ENCODE results near the gene RCAN1. TPM values are rescaled to one million over a fixed set of nuclear protein-coding genes. Genes with fewer than 3 reads are reported as not detected.

The RCAN1 gene
- total and polyA plus RNA-seq, 2 of the 8 experiments (the other 6 are each of a cell fraction or from before 2014, with no cell fraction given) = 1.7 to 6.4 TPM

DNA sequence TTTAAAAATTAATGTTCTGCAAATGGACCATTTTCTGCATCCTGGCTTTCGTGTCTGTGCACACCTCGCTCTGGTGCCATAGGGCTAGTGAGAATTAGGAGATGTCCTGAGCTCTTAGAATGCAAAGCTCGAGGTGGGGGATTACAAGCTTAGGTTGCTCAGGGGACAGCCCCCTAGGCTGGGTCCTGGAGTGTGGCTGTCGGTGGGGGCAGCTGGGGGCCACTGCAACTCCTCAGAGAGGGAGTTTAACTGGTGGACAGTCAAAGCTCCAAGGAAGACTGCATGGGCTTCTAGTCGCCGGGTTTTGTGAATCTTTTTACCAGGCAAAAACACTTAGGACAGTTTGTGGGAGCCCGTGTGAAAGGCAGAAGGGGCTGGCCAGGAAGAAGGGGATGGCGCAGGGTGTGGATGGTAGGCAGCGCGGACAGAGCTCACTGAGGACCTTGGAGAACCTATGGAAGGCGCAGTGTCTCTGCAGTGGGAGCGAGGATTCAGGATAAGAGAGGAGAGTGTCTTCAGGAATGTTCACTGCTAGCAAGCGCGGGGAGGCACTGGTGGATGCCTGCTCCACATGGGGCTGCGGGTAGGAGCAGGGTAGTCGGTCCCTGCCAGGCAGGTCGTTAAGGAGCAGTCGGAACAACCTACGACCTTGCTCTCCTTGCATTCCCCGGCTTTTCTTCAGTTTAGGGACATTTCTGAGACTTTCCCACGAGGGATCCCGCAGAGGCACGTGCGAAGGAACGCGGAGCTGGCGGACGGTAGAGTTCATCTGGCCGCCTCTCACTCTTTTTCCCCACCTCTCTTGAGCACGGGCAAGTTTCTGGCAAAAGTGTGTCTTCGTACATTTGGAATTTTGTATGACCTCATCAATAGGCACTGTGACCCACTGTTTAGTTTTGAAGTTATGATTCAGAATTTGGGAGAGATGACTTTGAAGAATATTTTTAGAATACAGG is 90.0 kb downstream of the RCAN1 start (continued):
- TF ChIP-seq TAF7 (optimal IDR thresholded peaks at IDR 0.05; ENCODE audit: borderline replicate concordance, low read depth, low read length) (no peak), RNF2 (IDR thresholded peaks at IDR 0.05; ENCODE audit: borderline replicate concordance, low read depth, low read length, missing control alignments, poor library complexity, severe bottlenecking) (no peak), CTBP2 (IDR thresholded peaks at IDR 0.05; ENCODE audit: borderline replicate concordance, insufficient read depth, insufficient read length, low read length) (no peak), HDAC2 (IDR thresholded peaks at IDR 0.05; ENCODE audit: borderline replicate concordance in 1 of 2, low read depth in 2 of 2, low read length in 2 of 2) (no peak), POLR2AphosphoS5 (IDR thresholded peaks at IDR 0.05; ENCODE audit: low read depth, low read length) (peak; percentile 41; the same call in 1 of the 2 replicates), RXRA (IDR thresholded peaks at IDR 0.05; ENCODE audit: insufficient read depth, low read depth, low read length) (no peak), KDM4A (IDR thresholded peaks at IDR 0.05; ENCODE audit: low read depth, low read length, severe bottlenecking) (no peak), SIX5 (IDR thresholded peaks at IDR 0.05; ENCODE audit: low read depth, low read length) (no peak), NANOG (IDR thresholded peaks at IDR 0.05; ENCODE audit: insufficient read depth, low read depth, low read length, poor library complexity, severe bottlenecking) (no peak), SP2 (IDR thresholded peaks at IDR 0.05; ENCODE audit: low read length) (no peak), SIN3A (conservative IDR thresholded peaks at IDR 0.05 in 1 of 2, IDR thresholded peaks at IDR 0.05 in 1 of 2; ENCODE audit: low read depth in 1 of 2, low read length in 2 of 2) (no peak), HDAC6 (IDR thresholded peaks at IDR 0.05; ENCODE audit: low read depth, low read length) (no peak), KDM1A (IDR thresholded peaks at IDR 0.05; ENCODE audit: borderline replicate concordance, low read length) (no peak), CHD1 (IDR thresholded peaks at IDR 0.05; ENCODE audit: low read depth, low read length) (no peak), NRF1 (IDR thresholded peaks at IDR 0.05; ENCODE audit: low read depth, low read length) (no peak), TEAD4 (IDR thresholded peaks at IDR 0.05; ENCODE audit: low read depth, low read length) (peak; percentile 80), JUND (IDR thresholded peaks at IDR 0.05; ENCODE audit: low read length) (no peak)
- TF ChIP-seq, protein P1, sequence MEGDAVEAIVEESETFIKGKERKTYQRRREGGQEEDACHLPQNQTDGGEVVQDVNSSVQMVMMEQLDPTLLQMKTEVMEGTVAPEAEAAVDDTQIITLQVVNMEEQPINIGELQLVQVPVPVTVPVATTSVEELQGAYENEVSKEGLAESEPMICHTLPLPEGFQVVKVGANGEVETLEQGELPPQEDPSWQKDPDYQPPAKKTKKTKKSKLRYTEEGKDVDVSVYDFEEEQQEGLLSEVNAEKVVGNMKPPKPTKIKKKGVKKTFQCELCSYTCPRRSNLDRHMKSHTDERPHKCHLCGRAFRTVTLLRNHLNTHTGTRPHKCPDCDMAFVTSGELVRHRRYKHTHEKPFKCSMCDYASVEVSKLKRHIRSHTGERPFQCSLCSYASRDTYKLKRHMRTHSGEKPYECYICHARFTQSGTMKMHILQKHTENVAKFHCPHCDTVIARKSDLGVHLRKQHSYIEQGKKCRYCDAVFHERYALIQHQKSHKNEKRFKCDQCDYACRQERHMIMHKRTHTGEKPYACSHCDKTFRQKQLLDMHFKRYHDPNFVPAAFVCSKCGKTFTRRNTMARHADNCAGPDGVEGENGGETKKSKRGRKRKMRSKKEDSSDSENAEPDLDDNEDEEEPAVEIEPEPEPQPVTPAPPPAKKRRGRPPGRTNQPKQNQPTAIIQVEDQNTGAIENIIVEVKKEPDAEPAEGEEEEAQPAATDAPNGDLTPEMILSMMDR (IDR thresholded peaks at IDR 0.05; ENCODE audit: control extremely low read depth in 1 of 3, insufficient read depth in 1 of 3, low read depth in 1 of 3, low read length in 3 of 3) = no peak
- TF ChIP-seq, protein P2, sequence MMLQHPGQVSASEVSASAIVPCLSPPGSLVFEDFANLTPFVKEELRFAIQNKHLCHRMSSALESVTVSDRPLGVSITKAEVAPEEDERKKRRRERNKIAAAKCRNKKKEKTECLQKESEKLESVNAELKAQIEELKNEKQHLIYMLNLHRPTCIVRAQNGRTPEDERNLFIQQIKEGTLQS (IDR thresholded peaks at IDR 0.05; ENCODE audit: insufficient read depth, low read depth, low read length) = no peak
